HCT116 (cell line): ENCODE measurements around the gene MYO1A. TPM values are rescaled to one million over a fixed set of nuclear protein-coding genes. Genes with fewer than 3 reads are reported as not detected.

Experiments
- ATAC-seq: fragments of 200-7000 bp; cut with Tn5 transposase; 2 replicates; pipeline ENCODE4 v1.9.1; 2020; ENCODE audit warnings: mild to moderate bottlenecking, moderate library complexity
- BruUV-seq: library from RNA; stranded (reverse); fragments of 400-500 nt; replicated peaks from 2 replicates; lab custom pipeline; 2021; lab: Mats Ljungman, UMichigan
- CTCF ChIA-PET: fragments of 300-600 bp; sonication (Branson Sonifier 250); formaldehyde crosslinking; loops from one replicate; lab custom pipeline; 2021; ENCODE audit warnings: antibody characterized with exemption; lab: Charles Lee
- POLR2A ChIA-PET: fragments of 300-600, 350-600 bp; sonication (Branson Sonifier 250); formaldehyde crosslinking; loops from one replicate; lab custom pipeline; 2021; ENCODE audit warnings: antibody characterized with exemption; lab: Charles Lee
- RAD21 ChIA-PET, 2 experiments: fragments of 300-600 bp; sonication (Branson Sonifier 250); formaldehyde crosslinking; loops; one replicate each; lab custom pipeline; 2023; ENCODE audit warnings: low total read pairs in 2 of 2; ENCODE audit not compliant: uncharacterized antibody in 2 of 2, unreplicated experiment in 2 of 2, low non-redundant PET in 1 of 2; lab: Charles Lee
- DNase-seq: peaks from one replicate; pipeline ENCODE4 v3.0.0-alpha.2; 2010; ENCODE audit warnings: low read depth, low spot score
- H2AFZ ChIP-seq: fragments of 200-600 bp; shearing (Covaris generic), sonication (generic); 2 replicates; pipeline ENCODE4 v1.6.1; 2017; ENCODE audit warnings: low read depth, mixed run types, mixed read lengths, antibody characterized with exemption, low read length; ENCODE audit not compliant: poor library complexity, severe bottlenecking
- H3K27ac ChIP-seq: 2 replicates; pipeline ENCODE4 v1.5.1; 2012; ENCODE audit warnings: low read depth, low read length
- H3K27me3 ChIP-seq: fragments of 200-600 bp; sonication (generic); 2 replicates; pipeline ENCODE4 v1.6.1; 2016; ENCODE audit warnings: mixed run types, low read length, mixed read lengths; ENCODE audit not compliant: insufficient read depth
- H3K36me3 ChIP-seq, 2 experiments: fragments of 200-500 bp in 1 of 2; fragments of 200-600 bp in 1 of 2; sonication (Bioruptor generic) in 1 of 2; sonication (generic) in 1 of 2; 2 replicates each; pipeline versions ENCODE4 v1.5.1 to v1.6.1; 2014 to 2016; ENCODE audit warnings: low read length in 2 of 2, inconsistent platforms in 1 of 2, mixed read lengths in 1 of 2, mixed run types in 1 of 2; ENCODE audit not compliant: insufficient read depth in 2 of 2, control insufficient read depth in 1 of 2
- H3K4me1 ChIP-seq, 2 experiments: fragments of 200-600 bp in 1 of 2; sonication (generic) in 1 of 2; 2 replicates each; pipeline versions ENCODE4 v1.5.1 to v1.6.1; 2012 to 2017; ENCODE audit warnings: low read length in 2 of 2, inconsistent platforms in 1 of 2, mild to moderate bottlenecking in 1 of 2, mixed read lengths in 1 of 2, mixed run types in 1 of 2, moderate library complexity in 1 of 2; ENCODE audit not compliant: insufficient read depth in 2 of 2, control insufficient read depth in 1 of 2
- H3K4me2 ChIP-seq: fragments of 200-600 bp; sonication (generic); 2 replicates; pipeline ENCODE4 v1.6.1; 2017; ENCODE audit warnings: mixed run types, low read length, mixed read lengths
- H3K4me3 ChIP-seq, 2 experiments: fragments of 200-600 bp in 1 of 2; sonication (generic) in 1 of 2; replicated peaks in 1 of 2; 2 replicates each; pipeline ENCODE4 v1.5.1; 2011 to 2016; ENCODE audit warnings: low read length in 2 of 2, control low read depth in 1 of 2, low read depth in 1 of 2, mild to moderate bottlenecking in 1 of 2, mixed read lengths in 1 of 2, mixed run types in 1 of 2
- H3K79me2 ChIP-seq: fragments of 200-600 bp; sonication (generic); 2 replicates; pipeline ENCODE4 v1.6.1; 2017; ENCODE audit warnings: mild to moderate bottlenecking, mixed run types, low read length, moderate library complexity, mixed read lengths; ENCODE audit not compliant: insufficient read depth
- H3K9ac ChIP-seq: fragments of 200-600 bp; sonication (generic); 2 replicates; pipeline ENCODE4 v1.6.1; 2016; ENCODE audit warnings: low read length, mixed read lengths
- H3K9me2 ChIP-seq: fragments of 200-600 bp; sonication (generic), shearing (Covaris generic); 2 replicates; pipeline ENCODE4 v1.6.1; 2017; ENCODE audit warnings: mixed run types, mild to moderate bottlenecking, moderate library complexity; ENCODE audit not compliant: insufficient read depth
- H3K9me3 ChIP-seq, 2 experiments: fragments of 200-500 bp in 1 of 2; fragments of 200-600 bp in 1 of 2; sonication (Bioruptor generic) in 1 of 2; sonication (generic) in 1 of 2; 2 replicates each; pipeline ENCODE4 v1.6.1; 2014 to 2017; ENCODE audit warnings: low read length in 2 of 2, mixed read lengths in 2 of 2, inconsistent platforms in 1 of 2, low read depth in 1 of 2, mild to moderate bottlenecking in 1 of 2, mixed run types in 1 of 2, moderate library complexity in 1 of 2; ENCODE audit not compliant: control insufficient read depth in 1 of 2, insufficient read depth in 1 of 2
- H4K20me1 ChIP-seq: fragments of 200-600 bp; sonication (generic), shearing (Covaris generic); 2 replicates; pipeline ENCODE4 v1.6.1; 2017; ENCODE audit warnings: mixed run types, mild to moderate bottlenecking, moderate library complexity; ENCODE audit not compliant: insufficient read depth
- ATF3 ChIP-seq: IDR thresholded peaks from 2 replicates; pipeline ENCODE4 v1.6.1; 2012
- CBX3 ChIP-seq: IDR thresholded peaks from 2 replicates; pipeline ENCODE4 v1.6.1; 2012; ENCODE audit warnings: low read depth
- CEBPB ChIP-seq: IDR thresholded peaks from 2 replicates; pipeline ENCODE4 v1.6.1; 2012; ENCODE audit warnings: low read depth
- CTCF ChIP-seq, 3 experiments: fragments of 200-600 bp in 1 of 3; sonication (generic) in 1 of 3; IDR thresholded peaks in 2 of 3; conservative IDR thresholded peaks in 1 of 3; 2 replicates each; pipeline ENCODE4 v1.5.1; 2012 to 2017; ENCODE audit warnings: low read depth in 2 of 3, low read length in 2 of 3, antibody characterized with exemption in 1 of 3, borderline replicate concordance in 1 of 3, control low read depth in 1 of 3, mild to moderate bottlenecking in 1 of 3, mixed read lengths in 1 of 3, mixed run types in 1 of 3, moderate library complexity in 1 of 3; ENCODE audit not compliant: insufficient read depth in 1 of 3
- EGR1 ChIP-seq: IDR thresholded peaks from 2 replicates; pipeline ENCODE4 v1.6.1; 2012; ENCODE audit warnings: low read depth
- ELF1 ChIP-seq: IDR thresholded peaks from 2 replicates; pipeline ENCODE4 v1.6.1; 2012; ENCODE audit warnings: low read depth, borderline replicate concordance
- EZH2phosphoT487 ChIP-seq: fragments of 200-600 bp; IDR thresholded peaks from 2 replicates; pipeline ENCODE4 v1.6.1; 2018; ENCODE audit warnings: antibody characterized with exemption, borderline replicate concordance
- FOSL1 ChIP-seq: IDR thresholded peaks from 2 replicates; pipeline ENCODE4 v1.6.1; 2012; ENCODE audit warnings: low read depth
- JUND ChIP-seq: IDR thresholded peaks from 2 replicates; pipeline ENCODE4 v1.6.1; 2012
- POLR2A ChIP-seq: IDR thresholded peaks from 2 replicates; pipeline ENCODE4 v1.7.0; 2011; ENCODE audit warnings: borderline replicate concordance; ENCODE audit not compliant: insufficient read depth, insufficient read length; ENCODE audit errors: extremely low read depth
- POLR2AphosphoS5 ChIP-seq: IDR thresholded peaks from 2 replicates; pipeline ENCODE4 v1.6.1; 2011; ENCODE audit warnings: mild to moderate bottlenecking, low read depth, low read length, moderate library complexity
- REST ChIP-seq: IDR thresholded peaks from 2 replicates; pipeline ENCODE4 v1.6.1; 2012; ENCODE audit warnings: low read depth
- SP1 ChIP-seq: IDR thresholded peaks from 2 replicates; pipeline ENCODE4 v1.6.1; 2012; ENCODE audit warnings: low read depth
- SRF ChIP-seq: IDR thresholded peaks from 2 replicates; pipeline ENCODE4 v1.6.1; 2012; ENCODE audit warnings: low read depth
- TCF7L2 ChIP-seq: IDR thresholded peaks from 2 replicates; pipeline ENCODE4 v1.7.0; 2011; ENCODE audit warnings: borderline replicate concordance, inconsistent platforms; ENCODE audit not compliant: insufficient read depth, insufficient read length; ENCODE audit errors: extremely low read depth
- YY1 ChIP-seq: IDR thresholded peaks from 2 replicates; pipeline ENCODE4 v1.6.1; 2011; ENCODE audit warnings: low read length, low read depth, moderate library complexity, mild to moderate bottlenecking; ENCODE audit not compliant: insufficient replicate concordance; ENCODE audit errors: extremely low read depth
- ZFX ChIP-seq: fragments of 450-650 bp; IDR thresholded peaks from 2 replicates; pipeline ENCODE4 v1.6.1; 2017
- ZNF274 ChIP-seq: fragments of 200-500 bp; sonication (Bioruptor generic); IDR thresholded peaks from 2 replicates; pipeline ENCODE4 v1.6.1; 2014; ENCODE audit warnings: mild to moderate bottlenecking, low read depth, low read length, inconsistent platforms
- intact Hi-C: fragments of 100-400 bp; cut with micrococcal nuclease; formaldehyde crosslinking; loops from 2 replicates; pipeline ENCODE4 v1.10.0; 2022
- total RNA-seq: library from RNA; stranded (reverse); gene quantifications from one replicate; pipeline ENCODE4 v1.2.1, GENCODE V29; 2021; ENCODE audit not compliant: unreplicated experiment
- TF ChIP-seq, protein P1 (sequence below): IDR thresholded peaks from 2 replicates; pipeline ENCODE4 v1.6.1; 2012
- TF ChIP-seq, protein P2 (sequence below): IDR thresholded peaks from 2 replicates; pipeline ENCODE4 v1.6.1; 2011; ENCODE audit warnings: mild to moderate bottlenecking, low read length, moderate library complexity; ENCODE audit not compliant: insufficient replicate concordance; ENCODE audit errors: extremely low read depth

Gene MYO1A
- total RNA-seq, 1 experiment from 2014 or later = 0.76 TPM

- no peak for DNase-seq
- no peaks in the 10 kb centered on the region for H3K36me3 ChIP-seq
- no peak overlapping the region for H3K4me2 ChIP-seq
- H3K27me3 ChIP-seq = peaks cover 20% of the 10 kb centered on the region; the same call in 1 of the 2 replicates
- H3K4me1 ChIP-seq = peaks cover 4 to 20% of the 10 kb centered on the region in 2 experiments; a peak in 3 of 4 replicates
- TF ChIP-seq YY1 (no peak), REST (no peak), CTCF (IDR thresholded peaks at IDR 0.05 in 2 of 3, conservative IDR thresholded peaks at IDR 0.05 in 1 of 3; ENCODE audit: borderline replicate concordance in 1 of 3, insufficient read depth in 1 of 3, low read depth in 2 of 3, low read length in 2 of 3) (no peak), ZNF274 (no peak), SRF (no peak), SP1 (no peak), POLR2AphosphoS5 (no peak), ELF1 (no peak), JUND (no peak), ZFX (no peak), ATF3 (no peak), EGR1 (no peak), FOSL1 (no peak), TCF7L2 (no peak), CEBPB (no peak), EZH2phosphoT487 (no peak), POLR2A (no peak), CBX3 (no peak)
- TF ChIP-seq, protein P1, sequence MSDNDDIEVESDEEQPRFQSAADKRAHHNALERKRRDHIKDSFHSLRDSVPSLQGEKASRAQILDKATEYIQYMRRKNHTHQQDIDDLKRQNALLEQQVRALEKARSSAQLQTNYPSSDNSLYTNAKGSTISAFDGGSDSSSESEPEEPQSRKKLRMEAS = no peak
- TF ChIP-seq, protein P2, sequence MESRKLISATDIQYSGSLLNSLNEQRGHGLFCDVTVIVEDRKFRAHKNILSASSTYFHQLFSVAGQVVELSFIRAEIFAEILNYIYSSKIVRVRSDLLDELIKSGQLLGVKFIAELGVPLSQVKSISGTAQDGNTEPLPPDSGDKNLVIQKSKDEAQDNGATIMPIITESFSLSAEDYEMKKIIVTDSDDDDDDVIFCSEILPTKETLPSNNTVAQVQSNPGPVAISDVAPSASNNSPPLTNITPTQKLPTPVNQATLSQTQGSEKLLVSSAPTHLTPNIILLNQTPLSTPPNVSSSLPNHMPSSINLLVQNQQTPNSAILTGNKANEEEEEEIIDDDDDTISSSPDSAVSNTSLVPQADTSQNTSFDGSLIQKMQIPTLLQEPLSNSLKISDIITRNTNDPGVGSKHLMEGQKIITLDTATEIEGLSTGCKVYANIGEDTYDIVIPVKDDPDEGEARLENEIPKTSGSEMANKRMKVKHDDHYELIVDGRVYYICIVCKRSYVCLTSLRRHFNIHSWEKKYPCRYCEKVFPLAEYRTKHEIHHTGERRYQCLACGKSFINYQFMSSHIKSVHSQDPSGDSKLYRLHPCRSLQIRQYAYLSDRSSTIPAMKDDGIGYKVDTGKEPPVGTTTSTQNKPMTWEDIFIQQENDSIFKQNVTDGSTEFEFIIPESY = no peak
- TF ChIP-seq, all 23 proteins: peak for 0
- H3K9me3 ChIP-seq = no peaks in the 10 kb centered on the region
- H2AFZ ChIP-seq = no peak overlapping the region
- H3K9me2 ChIP-seq = no peaks in the 10 kb centered on the region
- H3K4me3 ChIP-seq = no peak overlapping the region
- ChIA-PET CTCF (no interaction called here), POLR2A (no interaction called here), RAD21 (no interaction called here)
- no TSS peak for BruUV-seq
- intact Hi-C loops = no loop called here
- no peak overlapping the region for H3K27ac ChIP-seq
- H3K9ac ChIP-seq = no peak overlapping the region
- no peaks in the 10 kb centered on the region for H3K79me2 ChIP-seq
- no peaks in the 10 kb centered on the region for H4K20me1 ChIP-seq
- no peak for ATAC-seq
These were observed 5.5 kb downstream of the MYO1A start for GRCh38 chr12:57044468-57044867.
